ENCODE results near the gene NSD1. TPM values are rescaled to one million over a fixed set of nuclear protein-coding genes. Genes with fewer than 3 reads are reported as not detected.

The NSD1 gene
- total RNA-seq, 1 donor from 2014 or later, result 40.0 TPM

GRCh38 chr5:177269976-177270375 lies 136.4 kb downstream of the NSD1 start:
- DNase-seq (ENCODE audit: extremely low read depth, low read depth, low spot score), result no peak

GRCh38 chr5:177270653-177271052 lies 137.1 kb downstream of the NSD1 start:
- no peak for DNase-seq (ENCODE audit: extremely low read depth, low read depth, low spot score)

- no peak for DNase-seq (ENCODE audit: extremely low read depth, low read depth, low spot score)
These were observed 137.5 kb downstream of the NSD1 start for GRCh38 chr5:177271113-177271512.

- no peak for DNase-seq (ENCODE audit: extremely low read depth, low read depth, low spot score)
These were observed 142.3 kb downstream of the NSD1 start for GRCh38 chr5:177275883-177276282.

GRCh38 chr5:177276886-177277285 lies 143.3 kb downstream of the NSD1 start:
- DNase-seq (ENCODE audit: extremely low read depth, low read depth, low spot score), result no peak

- no peak for DNase-seq (ENCODE audit: extremely low read depth, low read depth, low spot score)
These were observed 154.6 kb downstream of the NSD1 start for GRCh38 chr5:177288191-177288590.

- no peak for DNase-seq (ENCODE audit: extremely low read depth, low read depth, low spot score)
These were observed 157.4 kb downstream of the NSD1 start for GRCh38 chr5:177290816-177291596.

GRCh38 chr5:177291735-177292134 lies 158.2 kb downstream of the NSD1 start:
- DNase-seq (ENCODE audit: extremely low read depth, low read depth, low spot score), result no peak

- DNase-seq (ENCODE audit: extremely low read depth, low read depth, low spot score), result no peak
These were observed 160.4 kb downstream of the NSD1 start for GRCh38 chr5:177293819-177294581.

- DNase-seq (ENCODE audit: extremely low read depth, low read depth, low spot score), result no peak
These were observed 161.1 kb downstream of the NSD1 start for GRCh38 chr5:177294632-177295031.

GRCh38 chr5:177295924-177296323 lies 162.4 kb downstream of the NSD1 start:
- DNase-seq (ENCODE audit: extremely low read depth, low read depth, low spot score), result no peak

- DNase-seq (ENCODE audit: extremely low read depth, low read depth, low spot score), result no peak
These were observed 163.0 kb downstream of the NSD1 start for GRCh38 chr5:177296581-177296980.

- DNase-seq (ENCODE audit: extremely low read depth, low read depth, low spot score), result no peak
These were observed 164.3 kb downstream of the NSD1 start for GRCh38 chr5:177297922-177298321.

- DNase-seq (ENCODE audit: extremely low read depth, low read depth, low spot score), result no peak
These were observed 166.1 kb downstream of the NSD1 start for GRCh38 chr5:177299697-177300096.

GRCh38 chr5:177300236-177300880 lies 166.8 kb downstream of the NSD1 start:
- DNase-seq (ENCODE audit: extremely low read depth, low read depth, low spot score), result peak; percentile 62

- DNase-seq (ENCODE audit: extremely low read depth, low read depth, low spot score), result no peak
These were observed 167.4 kb downstream of the NSD1 start for GRCh38 chr5:177300951-177301350.

- DNase-seq (ENCODE audit: extremely low read depth, low read depth, low spot score), result no peak
These were observed 168.1 kb downstream of the NSD1 start for GRCh38 chr5:177301503-177302165.

GRCh38 chr5:177302354-177303110 lies 169.0 kb downstream of the NSD1 start:
- DNase-seq (ENCODE audit: extremely low read depth, low read depth, low spot score), result no peak

- DNase-seq (ENCODE audit: extremely low read depth, low read depth, low spot score), result no peak
These were observed 169.8 kb downstream of the NSD1 start, which contains the start of the genes PRELID1 and RAB24 for GRCh38 chr5:177303121-177303924. PRELID1 (plus strand) TSS chr5:177303799; CDS start chr5:177303986, 187 bp downstream. RAB24 (minus strand) TSS chr5:177303719; CDS start chr5:177303288, 431 bp downstream.

Measured in glomerular endothelial cell (primary cell).